Measurements from ENCODE around the gene LGALS3. TPM values are rescaled to one million over a fixed set of nuclear protein-coding genes. Genes with fewer than 3 reads are reported as not detected.

The LGALS3 gene
- polyA plus RNA-seq, 1 donor, result 28.3 TPM

DNA sequence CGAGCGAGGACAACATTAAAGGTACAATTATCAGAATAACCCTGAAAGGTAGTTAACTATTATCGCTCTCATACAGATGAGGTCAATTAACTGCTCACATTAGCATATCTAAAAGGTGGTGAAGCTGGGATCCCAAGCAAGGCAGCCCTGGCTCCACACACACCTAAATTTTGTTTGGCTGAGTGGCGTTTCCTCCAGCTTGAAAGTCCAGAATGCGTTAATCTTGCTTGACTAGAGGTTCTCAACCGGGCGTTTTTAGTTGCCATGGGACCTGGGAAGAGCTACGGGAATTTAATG, 61.8 kb downstream of the LGALS3 start:
- DNase-seq (ENCODE audit: low read depth), result no peak

- peak; percentile 98 for DNase-seq (ENCODE audit: low read depth)
These were observed 62.4 kb downstream of the LGALS3 start, which contains the start of gene DLGAP5 for GRCh38 chr14:55191203-55192053. DLGAP5 (minus strand) TSS chr14:55191585; CDS start chr14:55189179, 2,406 bp downstream.

GRCh38 chr14:55192054-55192621, 63.1 kb downstream of the LGALS3 start:
- DNase-seq (ENCODE audit: low read depth), result no peak

DNA sequence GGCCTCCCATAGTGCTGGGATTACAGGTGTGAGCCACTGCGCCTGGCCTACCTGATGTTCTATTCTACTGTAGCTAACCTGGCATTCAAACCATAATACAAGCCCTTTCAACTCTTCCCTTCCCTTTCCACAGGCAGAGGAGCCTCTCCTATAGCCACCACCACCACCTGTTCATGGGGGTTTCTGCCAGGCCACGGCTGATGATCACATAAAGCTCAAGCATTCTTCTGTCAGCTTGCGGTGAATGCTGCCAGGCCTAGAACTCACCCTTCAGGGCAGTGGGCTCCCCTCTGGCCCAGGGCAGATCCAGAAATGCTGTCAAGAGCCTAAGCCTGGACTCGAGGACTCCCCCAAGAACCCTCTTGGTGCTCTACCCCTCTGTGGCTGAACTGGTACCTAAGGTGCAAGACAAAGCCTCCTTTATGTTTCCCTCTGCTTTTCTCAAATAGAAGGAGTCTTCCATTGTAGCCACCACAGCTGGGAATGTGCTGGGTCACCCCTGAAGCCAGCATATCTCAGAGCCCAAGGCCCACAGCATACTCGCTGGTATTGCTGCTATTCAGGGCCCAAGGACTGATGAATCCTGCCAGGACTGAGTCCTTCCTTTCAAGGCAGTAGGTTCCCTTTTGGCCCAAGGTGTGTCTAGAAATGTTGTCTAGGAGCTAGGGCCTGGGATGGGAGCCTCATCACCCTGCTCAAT, 65.8 kb downstream of the LGALS3 start:
- no peak for DNase-seq (ENCODE audit: low read depth)

Other genes with a start within 250 kb of the LGALS3 start
- 3.9 TPM for gene GCH1, start 226.4 kb upstream of the LGALS3 start, polyA plus RNA-seq (ENCODE audit: insufficient read length)
- gene WDHD1, start 102.2 kb upstream of the LGALS3 start, polyA plus RNA-seq (ENCODE audit: insufficient read length), result 6.2 TPM
- gene SOCS4, start 102.0 kb upstream of the LGALS3 start, polyA plus RNA-seq (ENCODE audit: insufficient read length), result 9.9 TPM
- gene MAPK1IP1L, start 77.6 kb upstream of the LGALS3 start, polyA plus RNA-seq (ENCODE audit: insufficient read length), result 51.7 TPM
- gene DLGAP5, start 62.3 kb downstream of the LGALS3 start, polyA plus RNA-seq (ENCODE audit: insufficient read length), result 8.6 TPM
- gene FBXO34, start 142.2 kb downstream of the LGALS3 start, polyA plus RNA-seq (ENCODE audit: insufficient read length), result 15.8 TPM

All from forelimb muscle (tissue), 1 donor.